Mesenteric fat pad (tissue), 1 donor: ENCODE results near the gene HS6ST1. TPM values are rescaled to one million over a fixed set of nuclear protein-coding genes. Genes with fewer than 3 reads are reported as not detected.
"Not testable (repeated sequence)": the region's sequence is repeated elsewhere in the genome, so short reads cannot be mapped to it uniquely, and the experiment has no call there.

Experiments used
- DNase-seq: peaks from one replicate; pipeline ENCODE4 v3.0.0-alpha.2; 2020; ENCODE audit warnings: low spot score
- total RNA-seq: library from RNA; stranded (reverse); fragmentation: NEBNext Ultra II Directional; extraction: Animal tissue kit (Norgen Biotek cat#: 25700); gene quantifications from one replicate; pipeline ENCODE4 v1.2.1, GENCODE V29; 2021
- donor health status: DM: yes; HTN: yes; CAD: no.

HS6ST1 gene
- total RNA-seq, 1 donor from 2014 or later = 38.4 TPM

DNA sequence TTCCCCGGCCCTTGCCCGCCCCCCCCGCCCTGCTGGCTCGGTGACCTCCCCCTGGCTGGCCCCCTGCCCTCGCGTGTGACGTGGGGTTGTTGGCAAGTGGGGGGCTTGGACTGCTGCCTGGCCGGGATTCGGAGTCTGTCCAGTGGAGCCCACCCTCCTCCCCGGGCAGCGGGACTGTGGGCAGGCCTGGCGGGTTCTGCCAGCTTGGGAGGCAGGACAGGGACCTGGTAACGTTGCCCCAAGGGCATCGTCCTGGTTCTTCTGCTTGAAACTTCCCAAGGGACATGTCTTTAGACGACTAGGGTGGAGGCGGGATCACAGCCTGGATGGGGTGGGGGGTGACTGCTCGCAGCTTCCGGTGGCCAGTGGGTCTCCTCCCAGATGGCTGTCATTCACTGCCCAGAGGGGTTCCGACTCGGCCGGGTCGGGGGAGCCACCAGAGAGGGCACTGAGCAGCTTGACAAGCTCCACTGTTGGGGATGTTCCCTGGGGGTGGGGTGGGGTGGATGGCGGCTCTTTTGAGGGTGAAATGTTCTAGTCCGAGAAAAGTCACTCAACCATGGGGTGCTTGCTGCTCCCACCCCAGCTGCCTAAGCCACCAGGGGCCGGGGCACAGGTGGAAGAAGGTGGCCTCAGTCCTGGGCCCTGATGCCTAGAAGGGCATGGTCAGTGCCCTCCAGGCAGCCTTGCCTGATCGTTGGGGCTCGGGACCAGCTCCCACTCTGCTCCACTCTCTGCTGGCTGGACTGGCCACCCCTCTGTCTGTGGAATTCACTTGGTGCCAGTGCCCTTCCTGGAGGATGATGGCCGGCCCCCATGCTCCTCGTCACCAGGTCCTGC lies 4.3 kb upstream of the HS6ST1 start:
- DNase-seq = peak; percentile 89

DNA sequence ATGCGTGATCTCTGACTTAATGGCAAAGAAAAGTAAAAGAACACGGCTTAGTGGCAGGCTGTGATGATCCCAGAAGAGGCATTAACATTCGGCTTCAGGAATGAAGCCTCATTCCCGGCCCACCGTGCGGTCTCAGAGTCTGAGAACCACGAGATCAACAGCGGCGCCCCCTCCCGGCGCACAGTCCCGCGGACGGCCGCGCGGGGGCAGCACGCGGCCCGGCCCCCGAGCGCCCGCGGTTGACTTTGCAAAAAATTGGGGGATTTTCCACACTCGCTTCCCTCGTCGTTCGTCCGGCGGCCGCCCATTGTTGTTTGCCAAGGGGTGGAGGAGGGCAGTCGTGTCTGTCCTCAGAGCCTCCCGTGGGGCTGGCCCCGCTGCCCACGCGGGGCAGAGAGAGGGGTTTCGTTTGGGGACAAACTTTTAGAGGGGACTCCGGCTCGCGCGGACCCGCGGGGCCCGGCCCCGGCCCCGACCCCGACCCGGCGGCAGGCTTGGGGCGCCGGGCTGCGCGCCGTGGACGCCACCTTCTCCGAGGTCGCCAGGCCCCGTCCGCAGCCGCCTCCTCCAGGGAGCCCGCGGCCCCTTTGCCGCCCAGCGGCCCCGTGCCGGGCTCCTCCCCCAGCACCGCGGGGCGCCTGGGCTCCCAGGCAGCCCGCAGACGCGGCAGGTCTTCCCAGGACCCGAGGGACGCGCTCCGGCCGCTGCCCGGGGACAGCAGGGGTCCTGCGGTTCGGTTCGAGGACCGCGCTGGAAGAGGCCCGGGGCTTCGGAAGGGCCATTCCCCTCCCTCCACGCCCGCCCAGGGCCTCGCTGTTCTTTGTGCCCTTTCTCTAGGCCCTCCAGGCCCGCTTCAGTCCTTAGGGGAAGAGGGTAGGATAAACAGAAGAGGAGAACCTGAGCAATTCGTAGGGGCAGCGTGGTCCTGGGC lies 3.4 kb upstream of the HS6ST1 start:
- peak; percentile 96 for DNase-seq

DNA sequence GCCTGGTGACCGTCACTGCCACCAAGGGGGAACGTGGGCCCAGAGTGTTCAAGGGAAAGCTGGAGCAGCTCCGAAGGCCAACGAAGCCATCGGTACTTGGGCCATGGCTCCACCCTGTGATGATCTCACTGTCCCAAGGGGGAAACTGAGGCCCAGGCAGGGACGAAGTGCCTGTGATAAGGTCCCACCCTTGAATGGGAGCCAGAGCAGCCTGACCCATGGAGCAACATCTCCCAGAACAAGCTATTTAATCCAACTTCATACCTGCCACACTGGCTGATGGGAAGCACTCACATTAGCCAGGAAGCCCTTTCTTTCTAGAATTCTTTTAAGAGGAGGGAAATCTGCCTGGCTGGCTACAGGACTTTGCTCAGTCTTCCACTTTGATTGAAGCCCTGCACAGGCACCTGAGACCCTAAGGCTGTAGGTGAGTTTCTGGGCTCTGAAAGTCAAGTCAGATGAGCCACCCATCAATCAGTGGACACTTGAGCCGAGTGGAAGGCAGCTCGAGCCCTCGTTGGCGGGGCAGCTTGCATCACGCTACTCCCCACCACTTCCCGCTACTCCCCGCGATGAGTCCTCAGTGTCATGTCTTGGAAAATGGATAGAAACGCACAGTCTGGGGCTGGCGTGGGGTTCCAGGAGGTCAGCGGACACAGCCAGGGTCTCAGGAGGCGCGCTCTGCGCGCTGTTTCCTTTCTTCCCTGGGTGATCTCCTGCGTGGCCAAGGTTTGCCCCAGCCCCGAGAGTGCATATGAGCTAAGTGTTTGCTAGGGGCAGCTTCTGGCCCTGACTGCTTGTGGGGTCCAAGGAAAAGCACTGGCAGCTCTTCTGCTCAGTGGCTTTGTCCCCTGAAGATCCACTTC lies 2.5 kb upstream of the HS6ST1 start:
- DNase-seq = no peak

DNA sequence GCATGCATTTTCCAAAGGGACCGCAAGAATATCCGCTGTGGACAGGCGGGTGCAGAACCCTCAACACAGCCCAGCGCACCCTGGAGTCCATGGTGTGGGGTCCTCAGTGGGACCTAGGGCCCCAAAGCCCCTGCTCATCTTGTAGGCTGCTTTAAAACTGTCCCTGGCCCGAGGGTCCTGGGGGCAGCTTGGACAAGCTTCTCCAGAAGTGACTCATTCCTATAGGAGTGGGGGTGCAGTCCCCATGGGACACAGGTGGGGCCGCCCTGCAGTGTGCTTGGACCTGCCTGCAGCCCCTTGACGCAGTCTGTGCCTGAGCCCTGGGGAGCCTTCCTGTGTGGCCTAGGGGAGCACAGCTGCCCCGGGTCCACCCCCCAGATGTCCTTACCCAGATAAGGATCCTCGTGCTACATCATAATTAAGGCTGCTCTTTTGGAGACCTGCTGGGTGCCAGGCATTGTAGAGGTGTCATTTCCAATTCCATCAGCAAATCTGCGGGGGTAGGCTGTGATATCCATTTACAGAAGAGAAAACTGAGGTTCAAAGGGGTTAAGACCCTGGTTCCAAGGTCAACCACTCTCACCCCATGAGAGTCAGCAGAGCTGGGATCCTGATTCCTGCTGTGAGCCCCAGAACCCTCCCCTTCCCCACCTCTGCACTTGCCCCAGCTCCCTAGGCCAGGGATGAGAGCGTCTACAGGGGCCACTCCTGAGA lies 1.7 kb upstream of the HS6ST1 start:
- DNase-seq = no peak

DNA sequence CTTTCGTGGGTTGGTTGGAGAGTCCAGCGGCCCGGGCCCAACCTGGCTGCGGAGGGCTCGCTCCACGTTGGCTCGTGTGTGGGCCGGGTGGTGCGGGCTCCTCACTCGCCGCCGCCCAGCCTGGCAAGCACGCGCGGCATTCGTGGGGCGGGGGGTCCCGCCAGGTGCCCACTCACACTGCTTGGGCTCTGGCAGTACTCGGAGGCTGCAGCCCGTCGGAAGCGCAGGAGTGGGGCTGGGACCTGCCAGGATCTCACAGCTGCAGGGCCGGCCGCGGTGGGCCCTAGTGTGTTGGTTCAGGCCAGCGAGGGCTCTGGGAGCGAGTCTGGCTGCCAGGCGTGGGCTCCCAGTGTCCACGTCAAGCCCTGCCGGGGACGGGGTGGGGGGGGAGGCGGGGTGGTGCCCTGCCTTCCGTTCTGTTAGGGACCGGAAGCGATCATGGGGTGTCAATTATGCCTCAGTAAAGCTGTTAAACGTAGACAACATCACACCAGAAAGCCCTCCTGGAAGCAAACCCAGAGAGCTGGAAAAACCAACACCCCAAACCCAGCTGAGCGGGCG lies 1.0 kb upstream of the HS6ST1 start:
- DNase-seq = no peak

DNA sequence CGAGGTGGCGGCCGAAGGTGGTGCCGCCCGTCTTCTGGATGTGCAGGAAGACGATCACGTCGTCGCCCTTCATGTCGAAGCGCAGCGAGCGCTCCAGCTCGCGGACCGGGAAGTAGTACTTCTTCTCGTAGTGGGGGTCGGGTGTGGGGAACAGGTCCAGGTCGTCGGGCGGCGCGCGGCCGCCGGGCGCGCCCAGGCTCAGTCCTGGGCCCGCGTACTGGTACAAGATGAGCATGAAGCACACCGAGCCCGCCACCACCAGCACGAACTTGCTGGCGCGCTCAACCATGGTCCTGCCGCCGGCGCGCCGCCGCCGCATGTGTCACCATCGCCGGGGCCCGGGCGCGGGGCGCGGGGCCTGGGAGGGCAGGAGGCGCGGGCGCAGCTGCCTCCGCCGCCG lies 423 bp downstream of the HS6ST1 start:
- not testable (repeated sequence) for DNase-seq

DNA sequence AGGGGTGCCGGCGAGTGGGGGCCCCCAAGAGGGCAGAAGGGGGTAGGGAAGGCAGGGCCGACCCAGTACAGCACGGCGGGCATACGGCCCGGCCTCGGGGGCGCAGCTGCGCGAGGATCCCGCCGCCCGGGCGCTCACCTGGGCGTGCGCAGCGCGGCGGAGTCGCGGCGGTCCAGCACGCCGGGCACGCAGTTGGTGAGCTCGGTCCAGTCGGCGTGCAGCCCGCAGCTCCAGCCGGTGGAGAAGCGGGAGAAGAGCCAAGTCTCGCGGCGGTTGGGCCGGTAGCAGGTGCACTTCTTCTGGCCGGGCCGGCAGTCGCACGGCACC lies 806 bp downstream of the HS6ST1 start:
- DNase-seq = not testable (repeated sequence)

DNA sequence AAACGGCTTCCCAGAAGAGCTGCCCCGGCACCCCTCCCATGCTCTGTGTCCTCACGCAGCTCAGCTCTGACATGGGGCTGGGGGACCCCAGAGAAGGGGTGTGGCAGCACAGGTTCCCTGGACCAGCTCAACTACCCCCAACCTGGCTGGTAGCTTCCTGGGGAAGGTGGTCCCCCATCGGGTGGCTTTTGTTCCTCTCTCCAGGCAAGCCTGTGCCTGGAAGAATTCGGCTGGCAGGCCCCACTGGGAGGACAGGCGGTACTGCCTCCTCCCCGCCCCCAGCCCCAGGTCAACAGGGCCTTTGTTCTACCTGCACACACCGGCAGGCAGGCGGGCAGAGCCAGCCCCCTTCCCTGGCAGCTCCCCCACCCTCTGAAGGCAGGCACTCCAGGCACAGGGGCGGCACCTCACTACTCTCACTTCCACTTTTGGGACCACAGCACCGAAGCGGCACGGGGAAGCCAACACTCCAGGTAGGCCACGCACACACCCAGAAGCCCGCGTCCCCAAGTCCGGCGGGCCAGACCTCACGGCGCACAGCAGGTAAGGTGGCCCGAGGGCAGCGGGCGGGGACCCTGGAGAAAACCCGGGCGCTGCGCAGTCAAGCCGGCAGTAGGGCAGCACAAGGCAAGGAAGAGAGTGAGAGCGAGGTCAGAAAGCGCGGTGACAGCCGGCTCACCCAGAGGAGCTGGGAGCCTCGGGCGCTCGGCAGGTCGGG lies 1.3 kb downstream of the HS6ST1 start:
- DNase-seq = peak; percentile 88

DNA sequence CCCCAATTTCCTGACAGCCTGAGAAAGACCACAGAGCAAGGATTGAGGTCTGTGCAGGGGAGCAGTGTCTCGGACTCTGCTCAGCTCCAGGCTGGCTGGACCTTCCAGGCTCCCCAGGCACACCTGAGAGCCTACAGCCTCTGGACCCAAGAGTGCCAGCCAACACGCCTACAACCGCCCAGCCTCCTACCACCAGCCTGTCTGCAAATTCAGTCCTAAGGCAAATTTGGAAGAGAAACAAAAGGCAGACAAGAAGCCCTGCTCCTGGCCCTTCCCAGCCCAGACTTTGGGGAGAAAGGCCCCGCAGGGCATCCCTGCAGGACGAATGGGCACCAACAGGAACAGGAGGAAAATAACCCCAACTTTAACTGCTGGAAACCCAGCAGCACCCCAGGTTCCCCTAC lies 1.9 kb downstream of the HS6ST1 start:
- peak; percentile 82 for DNase-seq

DNA sequence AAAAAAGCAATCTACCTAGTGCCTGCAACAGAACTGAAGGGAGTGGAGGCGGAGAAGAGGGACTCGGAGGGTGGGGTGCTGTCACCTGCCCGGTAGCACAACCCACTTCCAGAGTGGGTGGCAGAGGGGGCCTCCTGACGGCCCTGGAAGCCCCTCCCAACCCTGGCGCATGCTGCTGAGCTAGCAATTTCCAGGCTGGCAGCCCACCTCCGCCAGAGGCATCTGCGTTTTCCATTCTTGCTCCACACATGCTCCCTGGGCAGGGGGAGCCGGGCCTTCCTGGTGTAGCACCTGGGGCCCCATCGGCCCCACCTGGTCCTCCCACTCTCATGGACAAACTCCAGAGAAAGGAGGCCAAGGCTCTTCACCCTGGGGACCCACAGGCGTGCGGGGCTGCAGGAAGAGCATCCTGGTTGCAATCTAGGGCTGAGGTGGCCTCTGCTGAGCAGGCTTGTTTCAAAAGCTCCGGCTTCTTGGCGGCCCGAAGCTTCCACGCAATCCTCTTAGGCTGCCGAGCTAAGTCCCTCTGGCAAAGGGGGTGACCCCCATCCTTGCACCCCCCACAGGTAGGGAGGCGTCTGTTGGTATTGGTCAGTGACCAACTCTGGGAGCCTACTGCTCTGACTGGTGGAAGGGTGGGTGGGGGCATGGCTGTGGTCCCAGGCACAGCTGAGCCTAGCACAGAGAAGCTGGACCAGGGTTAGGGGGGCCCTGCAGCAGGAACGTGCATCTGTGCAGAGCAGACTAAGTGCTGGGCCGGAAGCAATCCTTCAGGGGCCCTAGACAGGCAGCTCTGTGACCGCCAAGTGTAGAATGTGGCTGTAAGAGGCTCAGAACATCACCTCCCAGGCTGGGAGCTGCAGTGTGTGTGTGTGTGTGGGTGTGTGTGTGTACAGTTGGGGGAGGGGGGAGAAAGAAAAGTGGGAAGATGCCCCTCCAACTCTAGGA lies 2.6 kb downstream of the HS6ST1 start:
- peak; percentile 87 for DNase-seq

DNA sequence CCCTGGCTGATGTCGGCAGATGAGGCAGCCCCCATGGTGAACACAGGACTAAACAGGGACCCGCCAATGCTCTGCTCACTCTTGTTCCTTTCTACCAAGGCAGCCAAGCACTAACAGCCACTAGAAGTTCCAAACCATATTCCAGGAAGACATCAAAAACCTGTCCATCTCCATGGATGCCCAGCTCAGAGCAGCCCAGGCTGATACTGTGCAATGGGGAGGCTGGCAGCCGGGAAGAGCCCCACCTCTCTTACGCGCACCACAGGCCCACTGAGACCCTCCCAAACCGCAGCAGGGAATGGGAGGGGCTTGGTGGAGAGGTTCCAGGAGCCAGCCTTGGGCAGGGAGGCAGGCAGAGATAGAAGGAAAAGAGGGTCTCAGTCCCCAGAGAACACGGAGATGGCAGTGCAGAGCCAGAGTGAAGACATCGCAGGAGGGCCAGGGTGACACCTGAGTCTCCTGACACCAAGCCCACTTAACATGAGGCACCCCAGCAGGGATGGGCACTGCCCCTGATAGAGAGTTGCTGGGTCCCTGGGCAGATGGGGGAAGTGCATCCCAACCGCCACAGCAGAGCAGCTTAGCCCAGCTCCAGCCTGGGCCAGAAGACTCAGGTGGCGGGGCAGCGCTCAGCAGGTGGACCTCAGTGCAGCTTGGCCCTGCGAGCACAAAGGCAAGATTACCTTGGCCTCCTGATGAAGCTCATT lies 3.4 kb downstream of the HS6ST1 start:
- DNase-seq = peak; percentile 86

DNA sequence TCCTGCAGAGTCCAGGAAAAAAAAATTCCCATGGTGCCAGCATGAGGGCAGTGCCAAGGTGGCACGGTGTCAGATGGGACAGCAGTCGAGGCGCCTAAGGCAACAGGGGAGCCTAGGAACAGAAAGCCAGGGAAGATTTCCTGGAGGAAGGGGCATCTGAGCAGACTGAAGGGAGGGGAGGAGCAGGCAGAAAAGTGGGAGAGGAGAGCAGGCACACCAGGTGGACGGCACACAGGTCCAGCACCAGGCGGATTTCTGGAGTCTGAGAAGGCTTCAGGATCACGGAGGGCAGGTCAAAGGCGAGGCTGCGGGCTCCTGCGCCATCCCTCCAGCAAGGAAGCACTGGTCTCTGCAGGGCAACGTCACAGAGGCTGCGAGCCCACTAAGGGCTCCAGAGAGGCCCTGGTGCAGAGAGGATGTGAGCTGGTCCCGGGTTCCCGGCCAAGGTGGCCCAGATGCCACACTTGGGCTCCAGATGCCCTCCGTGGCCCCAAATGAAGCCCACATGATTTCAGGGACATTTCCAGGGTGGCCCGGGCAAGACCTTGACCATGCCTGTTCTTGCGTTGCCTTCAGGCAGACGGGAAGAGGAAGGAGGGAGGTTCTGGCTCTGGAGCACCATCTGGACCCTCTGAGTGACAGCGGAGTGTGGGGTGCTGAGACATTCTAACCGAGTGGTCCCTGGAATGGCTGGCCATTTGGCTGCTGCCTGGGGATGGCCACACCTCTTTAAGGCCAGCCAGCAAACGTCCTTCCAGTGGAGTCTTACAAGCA lies 4.1 kb downstream of the HS6ST1 start:
- DNase-seq = peak; percentile 72

DNA sequence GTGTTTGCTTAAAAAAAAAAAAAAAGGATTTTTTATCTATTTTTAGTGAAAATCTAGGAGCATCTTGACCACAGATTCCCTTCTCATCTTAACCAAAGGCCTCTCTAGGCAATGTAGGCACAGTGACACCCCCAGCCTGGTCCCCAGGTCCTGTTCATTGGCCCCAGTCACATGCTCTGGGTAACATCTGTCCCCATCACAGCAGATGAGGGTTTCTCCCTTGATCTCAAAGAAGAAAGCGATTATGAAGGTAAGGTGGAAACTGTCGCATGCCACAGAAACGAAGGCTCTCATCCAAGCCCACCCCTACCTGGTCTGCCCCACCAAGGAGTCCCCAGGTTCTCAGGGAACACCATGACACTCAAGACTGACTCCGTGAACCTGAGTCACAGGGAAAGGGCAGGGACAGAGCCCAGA lies 4.7 kb downstream of the HS6ST1 start:
- DNase-seq = no peak

DNA sequence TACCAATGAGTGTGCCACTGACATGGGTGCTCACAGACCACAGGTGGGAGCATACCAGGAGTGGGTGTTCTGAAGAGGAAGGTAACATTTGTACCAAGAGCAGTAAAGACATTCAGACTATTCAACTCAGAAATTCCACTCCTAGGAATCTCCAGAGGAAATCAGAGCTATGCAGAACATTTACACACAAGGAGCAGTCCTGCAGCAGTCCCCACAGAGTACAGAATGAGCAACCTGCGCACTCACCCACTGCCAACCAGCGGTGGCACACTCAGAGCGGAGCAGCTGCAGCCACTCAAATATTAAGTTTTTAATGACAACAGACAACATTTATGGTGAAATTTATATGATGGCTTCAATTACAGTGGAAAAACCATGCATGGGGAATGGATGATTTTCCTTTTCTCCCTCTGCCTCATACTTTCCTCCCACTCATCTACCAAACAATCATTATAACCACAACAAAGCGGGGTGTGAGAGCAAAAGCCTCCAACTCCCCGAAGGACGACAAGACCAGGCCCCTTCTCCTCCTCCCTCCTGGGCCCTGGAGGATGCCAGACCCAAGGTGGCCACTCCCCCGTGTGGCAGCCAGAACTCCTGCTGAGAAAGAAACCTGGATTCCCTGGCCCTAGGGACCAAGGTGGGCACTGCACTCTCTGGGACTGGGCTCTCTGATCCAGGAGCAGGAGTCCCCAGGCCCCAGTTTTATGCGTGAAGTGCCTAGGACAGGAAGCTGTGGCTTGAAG lies 5.4 kb downstream of the HS6ST1 start:
- DNase-seq = peak; percentile 33

DNA sequence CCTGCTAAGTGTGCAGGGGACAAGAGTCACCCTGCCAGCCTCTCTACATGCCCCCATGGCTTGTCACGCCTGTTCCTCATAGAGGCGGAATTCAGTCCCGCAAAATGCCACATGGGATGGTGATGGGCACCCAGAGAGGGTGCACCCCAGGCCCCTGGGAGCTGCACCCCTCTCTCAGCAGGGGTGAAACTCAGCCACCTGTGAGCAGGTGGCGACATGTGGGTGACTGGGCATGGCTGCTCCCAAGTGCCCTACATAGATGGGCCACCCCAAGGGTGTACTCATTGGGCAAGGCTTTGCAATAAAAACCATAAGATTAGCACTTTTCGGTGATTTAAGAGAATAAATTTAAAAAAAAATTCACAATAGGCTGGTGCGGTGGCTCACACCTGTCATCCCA lies 6.3 kb downstream of the HS6ST1 start:
- peak; percentile 76 for DNase-seq

DNA sequence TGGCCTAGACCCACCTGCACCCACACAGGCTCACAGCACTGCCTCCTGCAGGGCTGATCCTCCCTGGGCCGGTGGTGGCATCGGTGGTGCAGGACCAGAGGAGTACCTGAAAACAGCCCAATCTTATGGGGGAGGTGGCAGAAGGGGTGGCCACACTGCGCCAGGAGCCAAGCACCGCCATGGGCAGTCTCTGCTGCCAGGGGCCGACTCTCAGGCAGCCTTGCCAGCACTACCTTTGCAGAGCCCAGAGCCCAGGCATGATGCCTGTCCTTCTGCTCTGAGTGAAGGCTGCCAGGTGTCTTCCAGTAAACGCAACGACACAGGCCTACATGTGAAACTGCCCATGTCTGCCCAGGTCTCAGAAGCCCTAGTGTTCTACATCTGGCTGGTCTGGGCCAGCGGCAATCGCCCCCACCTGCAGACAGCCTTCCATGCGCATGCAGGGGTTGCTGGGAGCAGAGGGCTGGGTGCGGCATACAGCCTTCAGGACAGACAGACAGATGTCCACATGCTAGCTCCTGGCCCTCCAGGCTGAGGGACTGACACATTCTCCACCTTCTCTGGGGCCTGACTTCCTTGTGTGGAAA lies 6.8 kb downstream of the HS6ST1 start:
- peak; percentile 86 for DNase-seq
